SW480 (cell line): ENCODE results near the gene RNF217.
"Not testable (repeated sequence)": the region's sequence is repeated elsewhere in the genome, so short reads cannot be mapped to it uniquely, and the experiment has no call there.

Experiments used
- DNase-seq: peaks from one replicate; pipeline ENCODE4 v3.0.0-alpha.2; 2016; ENCODE audit warnings: low spot score

The RNF217 gene

GRCh38 chr6:125015152-125015551 lies 52.9 kb downstream of the RNF217 start:
- DNase-seq = no peak

- no peak for DNase-seq
Observed at GRCh38 chr6:125018136-125018535, 55.9 kb downstream of the RNF217 start.

DNA sequence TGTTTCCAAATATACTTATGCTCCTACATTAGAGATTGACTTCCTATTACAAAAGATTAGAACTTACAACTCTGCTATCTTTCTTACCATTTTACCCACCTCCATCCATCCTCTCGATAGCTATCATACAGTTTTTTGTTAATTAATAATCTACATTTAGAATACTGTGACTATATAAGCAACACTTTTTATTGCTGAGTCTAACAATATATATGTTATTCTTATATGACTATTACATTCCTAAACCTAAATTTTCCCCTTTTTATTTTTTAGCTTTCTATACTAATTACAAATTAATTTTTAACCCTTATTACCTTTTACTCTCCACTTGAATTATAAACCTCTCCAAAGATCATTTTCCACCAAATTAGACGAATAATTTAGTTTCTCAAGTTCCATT lies 57.0 kb downstream of the RNF217 start:
- DNase-seq = no peak

- DNase-seq = no peak
Observed at GRCh38 chr6:125019918-125020317, 57.7 kb downstream of the RNF217 start.

- no peak for DNase-seq
Observed at GRCh38 chr6:125020385-125020784, 58.1 kb downstream of the RNF217 start.

- no peak for DNase-seq
Observed at GRCh38 chr6:125022391-125022989, 60.3 kb downstream of the RNF217 start.

DNA sequence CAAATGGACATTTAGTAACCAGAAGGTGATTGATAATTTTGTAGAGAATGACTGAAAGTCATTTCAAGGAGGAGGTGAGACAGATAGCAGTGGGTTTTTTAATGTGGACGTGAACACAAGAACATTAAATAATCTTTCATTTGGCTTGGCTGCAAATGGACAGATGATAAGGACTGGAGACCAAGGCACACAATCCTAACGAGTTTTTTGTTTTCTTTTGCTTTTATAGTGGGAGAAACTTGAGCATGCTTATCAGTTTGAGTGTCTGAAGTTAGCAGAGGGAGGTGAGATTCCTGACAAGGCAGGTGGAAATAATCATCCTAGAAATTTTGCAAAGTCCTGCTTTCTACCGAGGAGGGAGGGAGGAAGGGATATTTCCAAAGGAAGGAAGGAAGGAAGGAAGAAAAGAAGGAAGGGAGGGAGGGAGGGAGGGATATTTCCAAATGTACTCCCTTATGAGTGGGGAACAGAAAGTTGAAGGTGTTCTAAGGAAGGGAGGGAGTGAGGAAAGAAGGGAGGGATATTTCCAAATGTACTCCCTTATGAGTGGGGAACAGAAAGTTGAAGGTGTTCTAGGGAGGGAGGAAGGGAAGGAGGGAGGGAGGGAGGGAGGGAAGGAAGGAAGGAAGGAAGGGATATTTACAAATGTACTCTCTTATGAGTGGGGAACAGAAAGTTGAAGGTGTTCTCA lies 63.1 kb downstream of the RNF217 start:
- no peak for DNase-seq

- DNase-seq = no peak
Observed at GRCh38 chr6:125027287-125027686, 65.0 kb downstream of the RNF217 start.

DNA sequence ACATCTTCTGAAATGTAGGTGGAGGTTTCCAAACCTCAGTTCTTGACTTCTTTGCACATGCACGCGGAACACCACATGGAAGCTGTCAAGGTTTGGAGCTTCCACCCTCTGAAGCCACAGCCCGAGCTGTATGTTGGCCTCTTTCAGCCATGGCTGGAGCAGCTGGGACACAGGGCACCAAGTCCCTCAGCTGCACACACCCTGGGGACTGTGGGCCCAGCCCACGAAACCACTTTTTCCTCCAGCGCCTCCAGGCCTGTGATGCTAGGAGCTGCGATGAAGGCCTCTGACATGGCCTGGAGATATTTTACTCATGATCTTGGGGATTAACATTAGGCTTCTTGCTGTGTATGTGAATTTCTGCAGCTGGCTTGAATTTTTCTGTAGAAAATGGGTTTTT lies 68.7 kb downstream of the RNF217 start:
- no peak for DNase-seq

- no peak for DNase-seq
Observed at GRCh38 chr6:125031385-125031784, 69.1 kb downstream of the RNF217 start.

GRCh38 chr6:125034929-125035328 lies 72.7 kb downstream of the RNF217 start:
- DNase-seq = not testable (repeated sequence)

- DNase-seq = not testable (repeated sequence)
Observed at GRCh38 chr6:125036486-125036885, 74.2 kb downstream of the RNF217 start.

DNA sequence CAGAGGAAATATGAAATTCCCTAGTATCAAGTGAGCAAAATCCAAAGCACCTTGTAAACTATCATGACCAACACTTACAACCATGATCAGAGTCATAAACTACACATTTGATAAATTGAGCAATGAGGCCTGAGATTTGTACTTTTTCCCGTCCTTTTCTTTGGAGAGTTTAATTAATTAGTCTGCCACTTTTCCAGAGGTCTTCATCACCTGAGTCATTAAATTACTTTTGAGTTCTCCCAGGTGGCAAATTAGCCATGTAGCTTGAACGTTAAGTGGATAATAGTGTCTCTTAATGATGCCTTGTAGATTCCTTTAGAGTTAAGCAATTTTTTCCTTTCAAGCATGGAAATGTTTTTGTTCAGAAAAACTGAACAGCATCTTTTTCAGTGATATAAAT lies 75.6 kb downstream of the RNF217 start:
- DNase-seq = no peak

DNA sequence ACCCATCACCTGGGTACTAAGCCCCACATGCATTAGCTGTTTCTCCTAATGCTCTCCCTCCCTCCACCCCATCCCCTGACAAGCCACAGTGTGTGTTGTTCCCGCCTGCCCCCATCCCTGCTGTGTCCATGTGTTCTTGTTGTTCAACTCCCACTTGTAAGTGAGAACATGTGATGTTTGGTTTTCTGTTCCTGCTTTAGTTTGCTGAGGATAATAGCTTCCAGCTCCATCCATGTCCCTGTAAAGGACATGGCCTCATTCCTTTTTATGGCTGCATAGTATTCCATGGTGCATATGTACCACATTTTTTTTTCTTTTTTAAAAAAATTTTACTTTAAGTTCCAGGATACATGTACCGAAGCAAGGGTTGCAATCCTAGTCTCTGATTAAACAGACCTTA lies 76.7 kb downstream of the RNF217 start:
- DNase-seq = no peak

- DNase-seq = no peak
Observed at GRCh38 chr6:125041740-125042459, 79.7 kb downstream of the RNF217 start.

GRCh38 chr6:125044066-125044465 lies 81.8 kb downstream of the RNF217 start:
- DNase-seq = no peak

DNA sequence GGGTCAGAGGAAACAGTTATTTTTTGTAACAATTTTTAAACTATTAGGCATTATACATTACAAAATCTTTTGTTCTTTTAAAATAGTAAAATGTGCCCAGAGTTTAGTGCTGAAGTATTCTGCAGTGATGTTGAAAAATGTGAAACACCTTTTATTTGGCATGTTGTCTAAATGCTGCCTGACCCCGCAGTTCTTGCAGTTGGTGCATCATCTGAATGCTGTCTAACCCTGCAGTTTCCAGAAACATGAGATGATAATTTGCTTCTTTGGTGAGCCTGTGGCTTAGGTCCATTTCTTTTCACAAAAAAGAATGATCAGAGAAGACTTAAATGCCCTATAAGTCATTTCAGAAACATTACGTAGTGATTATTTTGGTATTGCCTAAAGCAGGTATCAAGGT lies 82.4 kb downstream of the RNF217 start:
- DNase-seq = no peak

DNA sequence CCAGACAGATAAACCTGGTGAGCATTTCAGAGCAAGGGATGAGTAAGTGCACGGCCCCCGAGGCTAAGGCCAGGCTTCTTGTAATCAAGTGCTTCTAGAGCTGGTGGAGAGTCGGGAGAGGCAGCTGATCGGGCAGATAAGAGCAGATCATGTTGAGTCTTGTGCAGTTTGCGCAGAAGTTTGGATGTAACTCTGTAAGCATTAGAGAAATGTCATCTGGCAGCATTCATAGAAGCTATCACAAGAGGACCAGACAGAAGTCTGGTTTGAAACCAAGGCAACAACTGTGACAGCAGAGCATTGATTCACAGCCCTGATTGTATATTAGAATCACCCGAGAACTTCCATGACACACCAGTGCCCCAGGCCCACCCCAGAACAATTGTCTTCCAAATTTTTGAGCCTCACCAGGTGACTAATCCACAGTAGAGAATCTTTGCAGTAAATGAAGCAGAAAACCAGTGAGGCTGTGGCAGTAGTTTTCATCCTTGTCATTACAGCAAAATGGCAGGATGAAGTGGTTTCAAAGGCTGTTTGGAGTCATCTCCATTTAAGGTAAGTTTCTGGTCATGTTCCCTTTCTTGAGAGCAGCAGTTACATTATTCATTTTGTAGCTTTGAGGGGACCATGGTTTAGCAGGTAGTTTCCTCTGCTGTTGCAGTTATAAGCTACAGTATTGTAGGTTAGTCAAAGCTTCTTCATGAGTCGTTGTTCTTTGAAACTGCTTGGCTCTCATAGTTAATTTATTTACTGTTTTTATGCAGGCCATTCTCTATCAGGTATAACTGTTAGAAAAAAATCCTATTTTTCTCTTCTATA lies 84.1 kb downstream of the RNF217 start:
- DNase-seq = no peak

DNA sequence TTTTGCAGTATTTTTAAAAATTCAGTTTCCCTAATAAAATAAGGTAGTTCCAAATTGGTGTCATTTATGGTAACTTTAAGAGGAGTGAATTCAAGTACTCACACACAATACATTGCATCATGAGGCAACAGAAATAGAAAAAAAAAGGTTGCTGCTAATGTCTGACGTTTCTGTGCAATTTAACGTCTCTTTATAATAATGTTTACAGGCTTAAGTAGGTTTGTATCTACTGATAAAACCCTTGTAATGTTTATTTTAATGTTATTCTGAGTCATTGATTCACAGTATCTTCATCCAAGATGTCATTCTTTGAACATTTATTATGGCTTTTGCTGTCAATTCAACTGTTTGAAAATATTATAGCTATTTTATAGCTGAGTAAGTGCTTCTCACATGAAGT lies 86.0 kb downstream of the RNF217 start:
- DNase-seq = no peak

- no peak for DNase-seq
Observed at GRCh38 chr6:125050663-125051318, 88.6 kb downstream of the RNF217 start.

DNA sequence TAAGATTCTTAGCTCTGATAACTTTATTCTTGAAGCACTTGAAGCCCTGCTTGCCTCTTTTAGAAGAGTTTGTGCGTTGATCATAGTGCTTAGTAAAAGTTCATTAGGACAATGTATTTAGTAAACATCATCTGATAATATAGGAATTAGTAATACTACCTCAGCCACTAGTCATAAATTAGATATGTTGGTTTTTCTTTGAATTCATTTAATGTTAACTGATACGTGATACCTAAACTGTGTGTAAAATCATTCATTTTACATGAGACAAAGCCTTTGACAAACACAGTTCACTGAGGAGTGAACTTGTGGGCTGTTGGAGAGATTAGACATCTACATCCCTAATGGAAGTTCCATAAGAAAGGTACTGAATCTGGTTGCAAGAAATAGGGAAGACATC lies 91.6 kb downstream of the RNF217 start:
- no peak for DNase-seq

- no peak for DNase-seq
Observed at GRCh38 chr6:125054331-125054730, 92.1 kb downstream of the RNF217 start.
